ENCODE measurements around the gene SH3GL2.

Gene SH3GL2

DNA sequence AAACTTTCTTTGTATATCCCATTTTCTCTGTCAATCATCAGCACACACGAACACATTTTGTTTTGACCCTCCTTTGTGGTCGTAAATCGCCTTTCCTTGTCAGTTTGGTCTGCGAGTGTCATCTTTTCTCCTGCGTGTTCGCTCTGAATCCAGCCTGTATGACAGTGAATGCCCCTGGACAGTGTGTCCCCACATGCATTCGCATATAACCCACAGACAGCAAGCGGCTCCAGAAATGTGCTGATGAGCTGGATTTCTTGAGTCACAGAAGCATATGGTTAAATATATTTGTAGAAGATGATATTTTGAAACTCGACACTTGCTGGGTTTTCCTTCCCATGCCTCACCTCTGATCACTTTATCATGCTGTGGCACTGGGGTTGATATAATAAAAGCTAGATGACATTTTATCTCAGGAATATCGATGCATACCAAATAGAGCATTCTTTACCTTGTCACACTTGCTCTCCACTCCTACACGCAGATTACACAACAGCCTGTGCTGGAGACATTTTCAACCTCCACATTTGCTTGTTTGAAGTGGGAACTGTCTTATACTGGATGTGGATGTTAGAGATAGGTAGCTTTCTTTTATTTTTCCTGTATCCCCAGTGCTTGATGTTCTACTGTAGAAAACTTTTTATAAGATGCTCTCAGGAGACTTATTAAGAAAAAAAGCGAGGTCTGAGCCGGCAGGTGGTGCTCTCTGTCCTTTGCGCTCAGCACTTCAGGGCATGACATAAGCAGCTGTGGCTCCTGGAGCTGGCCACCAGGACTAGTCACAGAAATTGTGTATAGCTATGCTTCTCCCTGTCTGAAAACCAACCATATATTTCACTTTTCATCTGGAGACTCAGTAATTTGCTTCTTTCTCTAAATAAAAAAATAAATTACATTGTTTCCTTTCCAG, 215.1 kb downstream of the SH3GL2 start:
- TF ChIP-seq, protein P1, sequence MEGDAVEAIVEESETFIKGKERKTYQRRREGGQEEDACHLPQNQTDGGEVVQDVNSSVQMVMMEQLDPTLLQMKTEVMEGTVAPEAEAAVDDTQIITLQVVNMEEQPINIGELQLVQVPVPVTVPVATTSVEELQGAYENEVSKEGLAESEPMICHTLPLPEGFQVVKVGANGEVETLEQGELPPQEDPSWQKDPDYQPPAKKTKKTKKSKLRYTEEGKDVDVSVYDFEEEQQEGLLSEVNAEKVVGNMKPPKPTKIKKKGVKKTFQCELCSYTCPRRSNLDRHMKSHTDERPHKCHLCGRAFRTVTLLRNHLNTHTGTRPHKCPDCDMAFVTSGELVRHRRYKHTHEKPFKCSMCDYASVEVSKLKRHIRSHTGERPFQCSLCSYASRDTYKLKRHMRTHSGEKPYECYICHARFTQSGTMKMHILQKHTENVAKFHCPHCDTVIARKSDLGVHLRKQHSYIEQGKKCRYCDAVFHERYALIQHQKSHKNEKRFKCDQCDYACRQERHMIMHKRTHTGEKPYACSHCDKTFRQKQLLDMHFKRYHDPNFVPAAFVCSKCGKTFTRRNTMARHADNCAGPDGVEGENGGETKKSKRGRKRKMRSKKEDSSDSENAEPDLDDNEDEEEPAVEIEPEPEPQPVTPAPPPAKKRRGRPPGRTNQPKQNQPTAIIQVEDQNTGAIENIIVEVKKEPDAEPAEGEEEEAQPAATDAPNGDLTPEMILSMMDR (IDR thresholded peaks at IDR 0.05; ENCODE audit: insufficient read depth, low read depth, low read length, missing control alignments): peak; percentile 2
- H3K4me3 ChIP-seq (ENCODE audit: low read depth, low read length): no peak overlapping the region
- peak; percentile 13 for DNase-seq (ENCODE audit: low read depth)

- TF ChIP-seq, protein P1 (IDR thresholded peaks at IDR 0.05; ENCODE audit: insufficient read depth, low read depth, low read length, missing control alignments): no peak
- H3K4me3 ChIP-seq (ENCODE audit: low read depth, low read length): no peak overlapping the region
- no peak for DNase-seq (ENCODE audit: low read depth)
Observed at GRCh38 chr9:17795744-17796143, 216.9 kb downstream of the SH3GL2 start.

DNA sequence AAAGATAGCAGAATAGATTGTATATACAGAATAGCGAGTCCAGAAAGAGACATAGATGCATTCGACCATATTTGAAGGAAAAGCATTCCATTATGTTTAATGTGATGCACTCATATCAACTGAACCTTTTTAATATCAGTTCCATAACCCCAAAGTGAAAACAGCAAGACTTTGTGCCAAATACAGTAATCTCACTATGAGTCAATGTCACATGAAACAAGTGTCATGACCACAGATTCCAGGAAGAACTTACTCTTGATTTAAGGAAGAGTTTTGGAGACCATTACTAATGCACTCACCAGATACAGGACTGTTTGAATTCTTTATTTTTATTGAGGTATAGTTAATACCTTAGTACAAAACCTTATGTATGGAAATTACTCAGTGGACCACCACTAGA, 220.5 kb downstream of the SH3GL2 start:
- DNase-seq (ENCODE audit: low read depth): no peak
- TF ChIP-seq, protein P1 (IDR thresholded peaks at IDR 0.05; ENCODE audit: insufficient read depth, low read depth, low read length, missing control alignments): no peak

GRCh38 chr9:17800418-17800817, 221.6 kb downstream of the SH3GL2 start:
- TF ChIP-seq, protein P1 (IDR thresholded peaks at IDR 0.05; ENCODE audit: insufficient read depth, low read depth, low read length, missing control alignments): no peak
- DNase-seq (ENCODE audit: low read depth): no peak
- H3K4me3 ChIP-seq (ENCODE audit: low read depth, low read length): no peak overlapping the region

More for the DNA sequence above, 220.5 kb downstream of the SH3GL2 start:
- H3K4me3 ChIP-seq (ENCODE audit: low read depth, low read length): no peak overlapping the region

- TF ChIP-seq, protein P1 (IDR thresholded peaks at IDR 0.05; ENCODE audit: insufficient read depth, low read depth, low read length, missing control alignments): peak; percentile 27
- no peak overlapping the region for H3K4me3 ChIP-seq (ENCODE audit: low read depth, low read length)
- no peak for DNase-seq (ENCODE audit: low read depth)
Observed at GRCh38 chr9:17802249-17802857, 223.5 kb downstream of the SH3GL2 start.

DNA sequence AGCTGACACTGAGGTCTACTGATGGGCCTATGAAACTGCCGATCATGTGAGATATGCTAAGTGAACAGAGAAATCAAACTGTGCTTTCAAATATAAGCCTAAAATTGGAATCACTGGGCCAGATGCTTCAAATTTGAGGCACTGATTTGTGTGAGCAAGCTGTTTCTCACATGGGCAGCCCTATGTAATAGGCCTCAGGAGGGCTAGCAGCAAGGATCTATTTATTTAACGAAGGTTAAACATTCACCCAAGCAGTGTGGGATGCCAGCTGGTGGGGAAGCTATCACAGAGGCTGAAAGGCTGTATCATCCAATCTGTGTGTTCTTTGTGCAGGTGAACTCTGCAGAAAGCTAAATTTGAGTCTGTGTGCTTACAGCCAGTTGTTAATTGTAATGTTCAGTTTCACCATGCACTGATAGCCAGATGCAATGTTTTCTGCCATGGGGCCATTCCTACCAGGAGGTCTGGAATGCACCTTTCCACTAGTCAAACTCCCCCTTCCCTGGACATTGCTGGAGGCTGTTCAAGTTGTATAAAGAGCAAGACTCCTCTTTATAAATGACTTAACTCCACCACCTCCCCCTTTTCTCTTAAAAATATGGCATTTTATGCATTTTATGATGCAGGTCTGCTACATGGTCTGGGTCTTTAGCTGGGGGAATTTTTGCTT, 228.9 kb downstream of the SH3GL2 start:
- no peak for DNase-seq (ENCODE audit: low read depth)
- TF ChIP-seq, protein P1 (IDR thresholded peaks at IDR 0.05; ENCODE audit: insufficient read depth, low read depth, low read length, missing control alignments): no peak
- H3K4me3 ChIP-seq (ENCODE audit: low read depth, low read length): no peak overlapping the region

Data from GM12865 (cell line).